Spleen (tissue), 11 donors: ENCODE results near the gene GANAB. TPM values are rescaled to one million over a fixed set of nuclear protein-coding genes. Genes with fewer than 3 reads are reported as not detected.
"Not testable (repeated sequence)": the region's sequence is repeated elsewhere in the genome, so short reads cannot be mapped to it uniquely, and the experiment has no call there.

Source experiments
- DNase-seq: peaks from one replicate; pipeline ENCODE4 v3.0.0-alpha.2; 2020
- H3K27ac ChIP-seq, 8 donors: fragments of 200-600 bp; sonication (generic) in 7 of 8; 1 replicate in 4 of 8; 2 replicates in 4 of 8; pipeline versions ENCODE4 v1.5.0 to v1.8.0; 2016 to 2021; ENCODE audit warnings: inconsistent platforms in 4 of 8, mild to moderate bottlenecking in 4 of 8, moderate library complexity in 1 of 8
- H3K27me3 ChIP-seq, 7 donors: fragments of 200-600 bp; sonication (generic) in 6 of 7; replicated peaks in 1 of 7; 1 replicate in 4 of 7; 2 replicates in 3 of 7; pipeline versions ENCODE4 v1.5.0 to v1.8.0; 2016 to 2021; ENCODE audit warnings: inconsistent platforms in 3 of 7, mild to moderate bottlenecking in 1 of 7
- H3K36me3 ChIP-seq, 6 donors: fragments of 200-600 bp; sonication (generic) in 5 of 6; 1 replicate in 4 of 6; 2 replicates in 2 of 6; pipeline versions ENCODE4 v1.5.0 to v1.8.0; 2016 to 2021; ENCODE audit warnings: inconsistent platforms in 2 of 6
- H3K4me1 ChIP-seq, 6 donors: fragments of 200-600 bp; sonication (generic) in 5 of 6; 1 replicate in 3 of 6; 2 replicates in 3 of 6; pipeline versions ENCODE4 v1.5.0 to v1.8.0; 2016 to 2021; ENCODE audit warnings: inconsistent platforms in 3 of 6
- H3K4me3 ChIP-seq, 8 donors: fragments of 200-600 bp; sonication (generic) in 7 of 8; 1 replicate in 4 of 8; 2 replicates in 4 of 8; pipeline versions ENCODE4 v1.5.0 to v1.8.0; 2016 to 2021; ENCODE audit warnings: inconsistent platforms in 4 of 8, mild to moderate bottlenecking in 4 of 8, moderate library complexity in 2 of 8
- H3K9me3 ChIP-seq, 8 donors: fragments of 200-600 bp; sonication (generic) in 7 of 8; 1 replicate in 4 of 8; 2 replicates in 4 of 8; pipeline versions ENCODE4 v1.5.0 to v1.8.0; 2016 to 2021; ENCODE audit warnings: inconsistent platforms in 4 of 8
- CTCF ChIP-seq, 11 experiments: fragments of 200-600 bp in 7 of 11; fragments of 450-650 bp in 4 of 11; sonication (generic) in 4 of 11; IDR thresholded peaks in 8 of 11; conservative IDR thresholded peaks in 3 of 11; 1 replicate in 7 of 11; 2 replicates in 4 of 11; pipeline versions ENCODE4 v1.4.0 to v1.8.0; 2016 to 2021; ENCODE audit warnings: antibody characterized with exemption in 11 of 11, inconsistent platforms in 4 of 11, mild to moderate bottlenecking in 1 of 11
- POLR2A ChIP-seq, 3 donors: fragments of 450-650 bp; IDR thresholded peaks; one replicate each; pipeline ENCODE4 v1.5.1; 2017; ENCODE audit warnings: antibody characterized with exemption in 3 of 3, mild to moderate bottlenecking in 1 of 3
- POLR2AphosphoS5 ChIP-seq, 3 donors: sonication (generic); formaldehyde crosslinking; IDR thresholded peaks; one replicate each; pipeline ENCODE4 v1.5.1; 2017; ENCODE audit warnings: antibody characterized with exemption in 3 of 3
- WGBS, 5 donors: extraction: QIAGEN DNeasy Blood & Tissue Kit in 3 of 5; methylation state at CpG; one replicate each; pipeline versions ENCODE4 v1.1.5 to v1.1.7; 2013 to 2018; 5-methylcytosine and 5-hydroxymethylcytosine counted together
- intact Hi-C: fragments of 100-400 bp; cut with DNase I; formaldehyde crosslinking; loops from one replicate; pipeline ENCODE4 v1.15.0; 2023; ENCODE audit warnings: low total_unique reads
- polyA plus RNA-seq, 3 donors: library from polyadenylated mRNA; stranded (reverse); fragments of 200-250 nt; gene quantifications; one replicate each; pipeline ENCODE4 v1.2.1, GENCODE V29; 2013
- total RNA-seq, 7 donors: library from RNA; depleted of rRNA in 3 of 7; stranded (reverse); fragments of >200 nt in 3 of 7; fragmentation: NEBNext Ultra II Directional in 4 of 7; extraction: Animal tissue kit (Norgen Biotek cat#: 25700) in 4 of 7; gene quantifications; one replicate each; pipeline versions ENCODE4 v1.1.0 to v1.2.1, GENCODE V29; 2016 to 2021
- donor health status: healthy with polysubstance abuse.
- donor health status: DM: no; HTN: no; CAD: no; lungs with moderate emphysema.
- donor health status: DM: no; HTN: no; CAD: no.
- donor health status: Bipolar disorder and iron deficiency.
- donor health status: healthy.
- donor health status: DM: no; HTN: no; CAD: no.
- donor health status: DM: yes; HTN: yes; CAD: no.

Gene GANAB
- total and polyA plus RNA-seq, 10 donors = 49.0 to 245 (median 136) TPM

- Histone ChIP-seq H3K9me3 (no peaks in the 10 kb centered on the region), H3K27ac (peak overlapping the region; percentile 87 to 96 (median 94)), H3K4me3 (peak overlapping the region; percentile 73 to 91 (median 82)), H3K27me3 (no peaks in the 10 kb centered on the region), H3K36me3 (peaks cover 0 to 47% (median 19%) of the 10 kb centered on the region in 6 donors), H3K4me1 (peaks cover 25 to 66% (median 48%) of the 10 kb centered on the region in 6 donors)
- 2 to 5% (median 2%) methylated on average over 18 to 36 of the region's 36 CpGs for WGBS, 5 donors
- TF ChIP-seq CTCF (IDR thresholded peaks at IDR 0.05 in 8 of 11, conservative IDR thresholded peaks at IDR 0.05 in 3 of 11) = no peak
- TF ChIP-seq POLR2A (IDR thresholded peaks at IDR 0.05) = no peak
- no peak for TF ChIP-seq POLR2AphosphoS5 (IDR thresholded peaks at IDR 0.05)
- no peak for DNase-seq
- intact Hi-C loops = no loop called here
Measured at GRCh38 chr11:62664405-62665074, 18.1 kb upstream of the GANAB start.

GRCh38 chr11:62656796-62657429 lies 10.5 kb upstream of the GANAB start:
- 51 to 69% (median 62%) methylated on average over 5 of the region's 5 CpGs for WGBS, 5 donors
- H3K4me3 ChIP-seq = no peak overlapping the region
- intact Hi-C loops = no loop called here
- no peaks in the 10 kb centered on the region for H3K9me3 ChIP-seq
- TF ChIP-seq POLR2A (IDR thresholded peaks at IDR 0.05) = no peak
- no peak overlapping the region for H3K27ac ChIP-seq
- DNase-seq = no peak
- peaks cover 0 to 16% (median 4%) of the 10 kb centered on the region in 6 donors for H3K36me3 ChIP-seq
- H3K27me3 ChIP-seq = no peaks in the 10 kb centered on the region
- peaks cover 5 to 20% (median 12%) of the 10 kb centered on the region in 6 donors for H3K4me1 ChIP-seq

- 84 to 93% (median 86%) methylated on average over 11 of the region's 11 CpGs for WGBS, 5 donors
- TF ChIP-seq POLR2A (IDR thresholded peaks at IDR 0.05) (no peak), POLR2AphosphoS5 (IDR thresholded peaks at IDR 0.05) (no peak), CTCF (IDR thresholded peaks at IDR 0.05 in 8 of 11, conservative IDR thresholded peaks at IDR 0.05 in 3 of 11) (no peak)
- intact Hi-C loops = no loop called here
- Histone ChIP-seq H3K4me1 (peaks cover 11 to 44% (median 26%) of the 10 kb centered on the region in 6 donors), H3K4me3 (peak overlapping the region in 1 of 8 donors; percentile 22), H3K9me3 (no peaks in the 10 kb centered on the region), H3K27me3 (no peaks in the 10 kb centered on the region), H3K27ac (peak overlapping the region in 1 of 8 donors; percentile 96), H3K36me3 (peaks cover 0 to 15% (median 6%) of the 10 kb centered on the region in 6 donors)
- peak; percentile 41 for DNase-seq
Measured at GRCh38 chr11:62654297-62654696, 7.9 kb upstream of the GANAB start.

GRCh38 chr11:62652161-62653006 lies 6.0 kb upstream of the GANAB start:
- intact Hi-C loops = no loop called here
- H3K27ac ChIP-seq = peak overlapping the region; percentile 78 to 97 (median 91)
- 35 to 38% (median 38%) methylated on average over 13 to 16 of the region's 16 CpGs for WGBS, 5 donors

GRCh38 chr11:62650283-62650682 lies 3.9 kb upstream of the GANAB start:
- H3K9me3 ChIP-seq, H3K27me3 ChIP-seq, H3K27ac ChIP-seq, intact Hi-C loops, H3K4me3 ChIP-seq: not testable (repeated sequence)
- Histone ChIP-seq H3K36me3 (peaks cover 0 to 33% (median 23%) of the 10 kb centered on the region in 6 donors), H3K4me1 (peaks cover 23 to 72% (median 46%) of the 10 kb centered on the region in 6 donors)
- peak; percentile 29 for DNase-seq
- WGBS, 5 donors = 88 to 98% (median 94%) methylated on average over 12 of the region's 12 CpGs

More at GRCh38 chr11:62652161-62653006, 6.0 kb upstream of the GANAB start:
- TF ChIP-seq POLR2A (IDR thresholded peaks at IDR 0.05) (no peak), CTCF (IDR thresholded peaks at IDR 0.05 in 8 of 11, conservative IDR thresholded peaks at IDR 0.05 in 3 of 11) (no peak), POLR2AphosphoS5 (IDR thresholded peaks at IDR 0.05) (no peak)
- H3K9me3 ChIP-seq = no peaks in the 10 kb centered on the region
- peaks cover 0 to 33% (median 23%) of the 10 kb centered on the region in 6 donors for H3K36me3 ChIP-seq
- DNase-seq = peak; percentile 25
- peaks cover 12 to 53% (median 29%) of the 10 kb centered on the region in 6 donors for H3K4me1 ChIP-seq
- no peaks in the 10 kb centered on the region for H3K27me3 ChIP-seq
- peak overlapping the region; percentile 50 to 90 (median 77) for H3K4me3 ChIP-seq
